ENCODE data around the gene CERCAM.

- no peak for TF ChIP-seq CTCF (IDR thresholded peaks at IDR 0.05)
- TF ChIP-seq POLR2A (IDR thresholded peaks at IDR 0.05), result no peak
Observed at GRCh38 chr9:128389395-128390149, 31.1 kb upstream of the CERCAM start.

Measured in sigmoid colon (tissue), 3 donors.